SK-N-SH treated with all-trans-retinoic acid at 6 μM for 48 hours (cell line): Measurements from ENCODE around the gene EEFSEC.

ENCODE experiments used
- ATAC-seq: fragments of 200-7000 bp; cut with Tn5 transposase; 3 replicates; pipeline ENCODE4 v1.9.1; 2020; ENCODE audit warnings: mild to moderate bottlenecking, moderate library complexity
- ARNTL ChIP-seq: fragments of 450-650 bp; formaldehyde crosslinking; IDR thresholded peaks from 2 replicates; pipeline ENCODE4 v1.5.0; 2020; ENCODE audit warnings: low read depth, mild to moderate bottlenecking, moderate library complexity, borderline replicate concordance
- BACH2 ChIP-seq: fragments of 250-450 bp; sonication (Bioruptor Pico); IDR thresholded peaks from 2 replicates; pipeline ENCODE4 v1.9.0; 2021; ENCODE audit warnings: mild to moderate bottlenecking, borderline replicate concordance
- CSDC2 ChIP-seq: fragments of 250-450 bp; sonication (Bioruptor Pico); IDR thresholded peaks from 2 replicates; pipeline ENCODE4 v1.5.0; 2020; ENCODE audit warnings: mild to moderate bottlenecking, moderate library complexity
- ESRRG ChIP-seq: fragments of 250-450 bp; sonication (Bioruptor Pico); IDR thresholded peaks from 2 replicates; pipeline ENCODE4 v1.6.1; 2021; ENCODE audit warnings: mild to moderate bottlenecking
- GLIS3 ChIP-seq: fragments of 250-450 bp; sonication (Bioruptor Pico); IDR thresholded peaks from 2 replicates; pipeline ENCODE4 v1.5.0; 2020; ENCODE audit warnings: mild to moderate bottlenecking, moderate library complexity
- ISL1 ChIP-seq: fragments of 250-450 bp; sonication (Bioruptor Pico); IDR thresholded peaks from 2 replicates; pipeline ENCODE4 v2.1.2; 2022; ENCODE audit warnings: mild to moderate bottlenecking, moderate library complexity
- OSR1 ChIP-seq: fragments of 250-450 bp; sonication (Bioruptor Pico); IDR thresholded peaks from 2 replicates; pipeline ENCODE4 v1.8.0; 2022; ENCODE audit warnings: moderate library complexity, mild to moderate bottlenecking, inconsistent platforms
- PATZ1 ChIP-seq: fragments of 250-450 bp; sonication (Bioruptor Pico); IDR thresholded peaks from 2 replicates; pipeline ENCODE4 v1.8.0; 2020; ENCODE audit warnings: mild to moderate bottlenecking, moderate library complexity, borderline replicate concordance
- POU6F1 ChIP-seq: fragments of 250-450 bp; sonication (Bioruptor Pico); IDR thresholded peaks from 2 replicates; pipeline ENCODE4 v1.8.0; 2021; ENCODE audit warnings: low read depth, mild to moderate bottlenecking, moderate library complexity, borderline replicate concordance
- PPARA ChIP-seq: fragments of 250-450 bp; sonication (Bioruptor Pico); IDR thresholded peaks from 2 replicates; pipeline ENCODE4 v1.5.0; 2020; ENCODE audit warnings: mild to moderate bottlenecking, borderline replicate concordance
- RARB ChIP-seq: fragments of 250-450 bp; sonication (Bioruptor Pico); IDR thresholded peaks from 2 replicates; pipeline ENCODE4 v1.8.0; 2021; ENCODE audit warnings: mild to moderate bottlenecking, moderate library complexity
- SNAI2 ChIP-seq: fragments of 250-450 bp; sonication (Bioruptor Pico); IDR thresholded peaks from 2 replicates; pipeline ENCODE4 v1.5.0; 2020; ENCODE audit warnings: mild to moderate bottlenecking, moderate library complexity
- TCF4 ChIP-seq: fragments of 250-450 bp; sonication (Bioruptor Pico); IDR thresholded peaks from 2 replicates; pipeline ENCODE4 v1.8.0; 2021; ENCODE audit warnings: mild to moderate bottlenecking, moderate library complexity, borderline replicate concordance
- TOX ChIP-seq: fragments of 250-450 bp; sonication (Bioruptor Pico); IDR thresholded peaks from 2 replicates; pipeline ENCODE4 v1.8.0; 2021; ENCODE audit warnings: mild to moderate bottlenecking, moderate library complexity, borderline replicate concordance
- TSHZ2 ChIP-seq: fragments of 250-450 bp; sonication (Bioruptor Pico); IDR thresholded peaks from 2 replicates; pipeline ENCODE4 v1.5.0; 2020; ENCODE audit warnings: mild to moderate bottlenecking, moderate library complexity
- ZC3H10 ChIP-seq: fragments of 250-450 bp; sonication (Bioruptor Pico); IDR thresholded peaks from 2 replicates; pipeline ENCODE4 v1.5.1; 2021; ENCODE audit warnings: mild to moderate bottlenecking, moderate library complexity
- ZFP3 ChIP-seq: fragments of 250-450 bp; sonication (Bioruptor Pico); IDR thresholded peaks from 2 replicates; pipeline ENCODE4 v1.5.0; 2020; ENCODE audit warnings: mild to moderate bottlenecking, moderate library complexity
- ZFP30 ChIP-seq: fragments of 450-650 bp; formaldehyde crosslinking; IDR thresholded peaks from 2 replicates; pipeline ENCODE4 v1.5.0; 2022; ENCODE audit warnings: mild to moderate bottlenecking, moderate library complexity
- ZNF565 ChIP-seq: fragments of 450-650 bp; formaldehyde crosslinking; conservative IDR thresholded peaks from 2 replicates; pipeline ENCODE4 v1.5.0; 2020; ENCODE audit warnings: low read depth, mild to moderate bottlenecking, moderate library complexity
- ZNF70 ChIP-seq: fragments of 450-650 bp; formaldehyde crosslinking; IDR thresholded peaks from 2 replicates; pipeline ENCODE4 v1.5.0; 2020; ENCODE audit warnings: mild to moderate bottlenecking, moderate library complexity
- ZNF8 ChIP-seq: fragments of 450-650 bp; formaldehyde crosslinking; IDR thresholded peaks from 2 replicates; pipeline ENCODE4 v1.5.0; 2020; ENCODE audit warnings: mild to moderate bottlenecking, moderate library complexity
- TF ChIP-seq, protein P1 (sequence below): fragments of 250-450 bp; sonication (Bioruptor Pico); IDR thresholded peaks from 2 replicates; pipeline ENCODE4 v1.5.1; 2020; ENCODE audit warnings: low read depth, mild to moderate bottlenecking, moderate library complexity

Gene EEFSEC

DNA sequence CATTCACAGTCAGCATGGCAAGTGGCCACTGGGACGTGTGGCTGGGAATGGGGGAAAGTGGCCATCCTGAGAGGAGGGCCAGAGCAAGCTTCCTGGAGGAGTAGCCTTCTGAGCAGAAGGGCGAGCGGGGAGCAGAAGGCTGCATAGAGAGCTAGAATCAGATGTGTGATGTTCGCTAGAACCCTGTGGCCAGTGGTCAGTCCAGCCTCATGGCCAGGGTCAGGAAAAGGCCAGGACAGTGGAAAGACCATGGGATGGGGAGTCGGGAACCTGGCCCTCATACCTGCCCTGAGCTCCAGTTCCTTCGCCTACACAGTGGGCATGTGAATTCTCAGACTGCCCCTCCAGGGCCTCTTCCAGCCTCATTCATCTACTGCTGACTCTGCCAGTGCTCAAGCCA lies 211.0 kb downstream of the EEFSEC start:
- TF ChIP-seq PATZ1 (CRISPR knock-in tag), result no peak
- no peak for TF ChIP-seq RARB (CRISPR knock-in tag)
- TF ChIP-seq BACH2 (CRISPR knock-in tag), result no peak
- no peak for TF ChIP-seq TCF4 (CRISPR knock-in tag)
- TF ChIP-seq ESRRG, result no peak
- TF ChIP-seq OSR1, result no peak
- no peak for TF ChIP-seq ZC3H10
- no peak for TF ChIP-seq ZFP3 (CRISPR knock-in tag)
- TF ChIP-seq CSDC2 (CRISPR knock-in tag), result no peak
- no peak for ATAC-seq

DNA sequence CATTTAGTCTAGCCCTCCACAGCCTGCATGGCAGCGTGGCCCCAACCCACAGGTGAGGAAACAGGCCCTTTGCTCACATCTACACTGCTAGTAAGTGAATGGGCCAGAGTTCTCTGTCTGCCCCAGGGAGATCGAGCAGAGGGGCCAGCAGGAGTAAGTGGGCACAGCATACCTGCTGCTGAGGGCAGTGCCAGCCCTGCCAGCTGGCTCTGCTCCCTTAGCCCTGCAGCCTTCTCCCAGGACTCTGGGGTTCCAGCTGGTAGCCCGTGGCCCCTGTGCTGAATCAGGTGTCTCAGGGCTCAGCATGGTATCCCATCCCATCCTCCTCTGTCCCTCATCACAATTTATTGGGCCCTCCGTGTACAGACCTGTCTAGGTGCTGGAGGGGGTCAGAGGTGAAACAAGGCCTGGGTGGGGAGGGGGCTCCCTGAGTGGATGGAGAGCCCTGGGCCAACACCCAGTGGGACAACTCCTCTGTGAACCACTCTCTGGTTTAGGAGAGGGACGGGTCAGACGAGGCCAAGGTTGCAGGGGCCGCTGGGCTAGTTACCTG lies 211.6 kb downstream of the EEFSEC start:
- no peak for TF ChIP-seq TCF4 (CRISPR knock-in tag)
- ATAC-seq, result no peak

DNA sequence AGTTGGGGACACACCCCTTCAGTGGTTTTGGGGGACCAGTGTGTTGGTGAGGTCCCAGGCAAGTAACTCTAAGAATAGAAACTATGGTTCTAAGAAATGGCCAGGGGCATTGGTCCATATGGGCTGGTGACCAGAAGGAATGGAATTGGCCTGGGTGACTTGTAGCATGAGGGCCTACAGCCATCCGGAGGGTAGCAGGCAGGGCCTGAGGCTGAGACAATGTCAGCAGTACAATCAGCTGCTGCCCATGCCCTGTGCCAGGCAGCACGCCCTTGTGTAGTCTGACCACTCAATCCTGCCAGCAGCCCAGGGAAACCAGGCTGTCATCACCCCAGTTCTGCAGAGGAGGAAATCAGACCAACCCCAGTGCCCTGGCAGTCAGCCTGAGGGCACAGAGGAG lies 212.9 kb downstream of the EEFSEC start:
- TF ChIP-seq GLIS3 (CRISPR knock-in tag) (no peak), ZFP3 (CRISPR knock-in tag) (no peak), ZC3H10 (no peak), POU6F1 (CRISPR knock-in tag) (no peak), PPARA (CRISPR knock-in tag) (no peak), ZNF8 (CRISPR knock-in tag) (no peak), ESRRG (no peak), SNAI2 (CRISPR knock-in tag) (no peak), ZNF70 (CRISPR knock-in tag) (no peak), ISL1 (CRISPR knock-in tag) (no peak), ZNF565 (CRISPR knock-in tag) (no peak), ZFP30 (CRISPR knock-in tag) (no peak), ARNTL (no peak)
- TF ChIP-seq, protein P1, sequence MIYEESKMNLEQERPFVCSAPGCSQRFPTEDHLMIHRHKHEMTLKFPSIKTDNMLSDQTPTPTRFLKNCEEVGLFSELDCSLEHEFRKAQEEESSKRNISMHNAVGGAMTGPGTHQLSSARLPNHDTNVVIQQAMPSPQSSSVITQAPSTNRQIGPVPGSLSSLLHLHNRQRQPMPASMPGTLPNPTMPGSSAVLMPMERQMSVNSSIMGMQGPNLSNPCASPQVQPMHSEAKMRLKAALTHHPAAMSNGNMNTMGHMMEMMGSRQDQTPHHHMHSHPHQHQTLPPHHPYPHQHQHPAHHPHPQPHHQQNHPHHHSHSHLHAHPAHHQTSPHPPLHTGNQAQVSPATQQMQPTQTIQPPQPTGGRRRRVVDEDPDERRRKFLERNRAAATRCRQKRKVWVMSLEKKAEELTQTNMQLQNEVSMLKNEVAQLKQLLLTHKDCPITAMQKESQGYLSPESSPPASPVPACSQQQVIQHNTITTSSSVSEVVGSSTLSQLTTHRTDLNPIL (CRISPR knock-in tag), result no peak
- TF ChIP-seq, all 23 proteins: peak for 0
- no peak for ATAC-seq

DNA sequence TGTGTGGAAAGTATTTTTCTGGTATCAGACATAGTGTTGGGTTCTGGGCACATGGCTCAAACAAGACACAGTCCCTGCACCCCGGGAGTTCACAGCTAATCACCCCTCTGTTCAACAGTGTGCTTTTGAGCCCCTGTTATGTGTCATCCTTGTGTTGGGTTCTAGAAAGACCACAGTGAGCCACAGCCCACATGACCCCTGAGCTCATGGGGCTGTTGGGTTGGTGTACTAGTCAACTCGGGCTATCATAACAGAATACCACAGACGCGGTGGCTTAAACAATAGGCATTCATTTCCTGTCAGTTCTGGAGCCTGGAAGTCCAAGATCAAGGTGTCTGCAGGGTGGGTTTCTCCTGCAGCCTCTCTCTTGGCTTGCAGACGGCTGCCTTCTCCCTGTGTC lies 213.4 kb downstream of the EEFSEC start:
- no peak for TF ChIP-seq SNAI2 (CRISPR knock-in tag)
- no peak for TF ChIP-seq OSR1
- no peak for TF ChIP-seq ISL1 (CRISPR knock-in tag)
- no peak for TF ChIP-seq CSDC2 (CRISPR knock-in tag)
- TF ChIP-seq TSHZ2 (CRISPR knock-in tag), result no peak
- TF ChIP-seq, protein P1 (CRISPR knock-in tag), result no peak
- TF ChIP-seq RARB (CRISPR knock-in tag), result no peak
- no peak for TF ChIP-seq TCF4 (CRISPR knock-in tag)
- no peak for TF ChIP-seq ZNF70 (CRISPR knock-in tag)
- TF ChIP-seq GLIS3 (CRISPR knock-in tag), result no peak
- no peak for TF ChIP-seq ZFP30 (CRISPR knock-in tag)
- TF ChIP-seq ZFP3 (CRISPR knock-in tag), result no peak
- TF ChIP-seq POU6F1 (CRISPR knock-in tag), result no peak
- no peak for TF ChIP-seq PATZ1 (CRISPR knock-in tag)
- no peak for TF ChIP-seq ZC3H10
- TF ChIP-seq TOX, result no peak
- no peak for TF ChIP-seq BACH2 (CRISPR knock-in tag)
- no peak for TF ChIP-seq ARNTL
- TF ChIP-seq, all 23 proteins: peak for 0
- no peak for ATAC-seq
